GM19438 (cell line): ENCODE results near the gene BIRC7.

Experiments used
- ATAC-seq: cut with Tn5 transposase; IDR thresholded peaks from one replicate; pipeline ENCODE4 v1.9.1; 2021; ENCODE audit warnings: low read depth; ENCODE audit not compliant: unreplicated experiment

BIRC7 gene

GRCh38 chr20:63261795-63262528, 26.3 kb downstream of the BIRC7 start:
- ATAC-seq: no peak

- ATAC-seq: no peak
Observed at GRCh38 chr20:63262836-63263235, 27.1 kb downstream of the BIRC7 start.

- ATAC-seq: no peak
Observed at GRCh38 chr20:63264000-63264399, 28.3 kb downstream of the BIRC7 start.

GRCh38 chr20:63264519-63264918, 28.8 kb downstream of the BIRC7 start:
- ATAC-seq: no peak

GRCh38 chr20:63265891-63266515, 30.3 kb downstream of the BIRC7 start:
- ATAC-seq: no peak

- ATAC-seq: no peak
Observed at GRCh38 chr20:63267691-63268090, 32.0 kb downstream of the BIRC7 start.

GRCh38 chr20:63268256-63268655, 32.6 kb downstream of the BIRC7 start:
- no peak for ATAC-seq

GRCh38 chr20:63268671-63269439, 33.1 kb downstream of the BIRC7 start:
- ATAC-seq: no peak

- no peak for ATAC-seq
Observed at GRCh38 chr20:63269724-63270123, 34.0 kb downstream of the BIRC7 start.

- ATAC-seq: no peak
Observed at GRCh38 chr20:63270606-63271325, 35.1 kb downstream of the BIRC7 start.

- peak; percentile 84 for ATAC-seq
Observed at GRCh38 chr20:63272105-63273058, 36.7 kb downstream of the BIRC7 start, which contains the start of gene ARFGAP1. Gene ARFGAP1 (plus strand): TSS chr20:63272813. CDS start chr20:63275581, 2,768 bp downstream.

- no peak for ATAC-seq
Observed at GRCh38 chr20:63273059-63273579, 37.4 kb downstream of the BIRC7 start.

- ATAC-seq: no peak
Observed at GRCh38 chr20:63273635-63274380, 38.1 kb downstream of the BIRC7 start.

GRCh38 chr20:63274381-63275228, 38.9 kb downstream of the BIRC7 start:
- ATAC-seq: no peak

- ATAC-seq: no peak
Observed at GRCh38 chr20:63275825-63276224, 40.1 kb downstream of the BIRC7 start.

GRCh38 chr20:63276956-63277355, 41.3 kb downstream of the BIRC7 start:
- ATAC-seq: no peak

GRCh38 chr20:63277466-63278272, 42.0 kb downstream of the BIRC7 start:
- ATAC-seq: no peak
